Spleen (tissue), 7 donors: ENCODE results near the gene AFDN.

Experiments used
- CTCF ChIP-seq, 11 experiments: fragments of 200-600 bp in 7 of 11; fragments of 450-650 bp in 4 of 11; sonication (generic) in 4 of 11; IDR thresholded peaks in 8 of 11; conservative IDR thresholded peaks in 3 of 11; 1 replicate in 7 of 11; 2 replicates in 4 of 11; pipeline versions ENCODE4 v1.4.0 to v1.8.0; 2016 to 2021; ENCODE audit warnings: antibody characterized with exemption in 11 of 11, inconsistent platforms in 4 of 11, mild to moderate bottlenecking in 1 of 11
- POLR2A ChIP-seq, 3 donors: fragments of 450-650 bp; IDR thresholded peaks; one replicate each; pipeline ENCODE4 v1.5.1; 2017; ENCODE audit warnings: antibody characterized with exemption in 3 of 3, mild to moderate bottlenecking in 1 of 3
- donor health status: DM: no; HTN: no; CAD: no; lungs with moderate emphysema.
- donor health status: DM: no; HTN: no; CAD: no.
- donor health status: DM: no; HTN: no; CAD: no.

- TF ChIP-seq POLR2A (IDR thresholded peaks at IDR 0.05) = no peak
- no peak for TF ChIP-seq CTCF (IDR thresholded peaks at IDR 0.05 in 8 of 11, conservative IDR thresholded peaks at IDR 0.05 in 3 of 11)
Measured at GRCh38 chr6:167779129-167779992, 47.4 kb upstream of the AFDN start.
